Measurements from ENCODE around the gene DENND1A.

DENND1A gene

DNA sequence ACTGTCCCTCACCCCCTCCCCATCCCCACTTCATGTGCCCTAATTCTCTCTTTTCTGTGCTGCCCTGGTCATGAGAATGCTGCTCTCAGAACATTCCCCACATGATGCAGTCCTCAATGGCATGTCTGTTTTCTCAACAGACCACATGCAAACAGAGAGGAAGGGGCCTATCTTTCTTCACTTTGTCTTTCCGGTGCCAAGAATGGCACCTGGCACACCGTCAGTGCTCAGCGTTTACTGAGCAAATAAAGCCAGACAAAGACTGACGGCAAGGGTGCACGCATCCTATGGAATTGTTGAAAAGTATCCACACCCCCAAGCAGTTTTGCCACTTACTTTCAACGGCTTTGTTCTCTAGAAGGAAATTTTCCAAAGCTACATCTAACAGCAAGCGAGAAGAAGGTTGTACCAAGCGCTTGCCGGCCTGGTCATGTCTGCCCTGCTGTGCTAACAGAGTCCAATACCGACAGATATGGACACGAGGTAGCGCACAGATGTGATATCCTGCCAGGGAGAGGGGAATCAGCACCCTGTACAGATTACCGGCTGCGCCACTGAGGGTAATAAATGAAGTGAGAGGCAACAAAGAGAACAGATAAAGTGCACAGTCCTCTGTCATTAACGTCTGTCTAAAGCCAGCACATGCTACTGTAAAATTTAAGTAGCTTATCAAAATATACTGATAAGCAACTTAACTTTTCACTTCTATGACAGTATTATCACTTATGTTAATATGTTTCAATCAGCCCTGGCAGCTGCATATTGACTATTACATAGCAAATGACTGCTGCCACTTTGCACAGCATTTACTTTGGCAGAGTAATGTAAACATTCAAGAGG is 251.7 kb downstream of the DENND1A start:
- DNase-seq: no peak

DNA sequence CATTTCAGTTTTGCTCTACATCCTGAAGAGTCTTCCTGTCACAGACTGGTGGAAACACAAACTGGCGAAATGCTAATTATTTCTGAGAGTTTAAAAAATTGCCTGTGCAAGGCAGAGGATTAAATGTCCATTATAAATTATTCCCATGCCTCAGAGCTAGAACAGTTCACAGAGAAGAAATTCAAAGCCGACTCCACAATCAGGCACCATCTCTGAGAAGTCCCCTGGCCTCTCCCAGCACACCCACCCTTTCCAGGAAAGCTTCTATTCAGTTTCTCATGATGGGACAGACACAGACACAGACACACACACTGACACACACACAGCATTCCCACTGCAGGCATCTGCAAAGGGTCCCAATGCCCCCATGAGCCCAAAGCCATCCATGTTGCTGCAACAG is 253.1 kb downstream of the DENND1A start:
- no peak for DNase-seq

DNA sequence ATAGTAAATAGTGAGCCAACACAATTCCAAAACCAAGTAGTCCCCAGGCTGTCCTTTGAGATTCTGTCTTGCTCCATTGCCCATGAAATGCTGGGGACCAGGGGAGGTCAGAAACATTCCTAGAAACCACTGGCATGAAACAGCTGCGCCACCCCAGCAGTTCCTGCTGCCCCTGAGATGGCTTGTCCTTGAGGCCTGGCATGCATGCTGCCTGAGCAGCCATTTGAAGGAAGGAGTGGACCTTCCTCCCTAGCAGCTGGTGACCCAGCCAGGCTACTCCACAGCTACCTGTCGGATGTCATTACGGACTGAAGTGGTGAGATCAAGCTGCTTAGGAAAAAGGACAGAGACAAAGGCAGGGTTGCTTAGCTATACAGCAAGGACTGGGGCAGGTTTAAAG is 260.6 kb downstream of the DENND1A start:
- no peak for DNase-seq

DNA sequence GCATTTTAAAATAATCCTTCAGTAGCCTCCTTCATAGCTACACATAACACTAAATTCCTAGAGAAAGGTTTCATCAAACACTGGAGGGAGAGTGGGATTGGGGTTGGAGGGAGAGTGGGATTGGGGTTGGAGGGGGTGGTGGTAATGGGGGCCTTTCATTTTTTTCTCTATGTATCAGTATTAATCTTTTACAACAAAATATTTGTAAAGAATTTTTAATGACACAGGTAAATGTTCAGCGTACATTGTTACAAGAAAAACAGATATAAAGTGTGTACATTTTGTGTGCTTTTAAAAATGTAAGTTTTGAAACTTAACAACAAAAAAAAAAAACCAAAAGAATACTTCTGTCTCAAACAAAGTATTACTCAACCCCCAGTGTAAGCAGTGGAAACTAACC is 266.4 kb downstream of the DENND1A start:
- DNase-seq: no peak

- no peak for DNase-seq
Observed at GRCh38 chr9:123662057-123662776, 267.7 kb downstream of the DENND1A start.

DNA sequence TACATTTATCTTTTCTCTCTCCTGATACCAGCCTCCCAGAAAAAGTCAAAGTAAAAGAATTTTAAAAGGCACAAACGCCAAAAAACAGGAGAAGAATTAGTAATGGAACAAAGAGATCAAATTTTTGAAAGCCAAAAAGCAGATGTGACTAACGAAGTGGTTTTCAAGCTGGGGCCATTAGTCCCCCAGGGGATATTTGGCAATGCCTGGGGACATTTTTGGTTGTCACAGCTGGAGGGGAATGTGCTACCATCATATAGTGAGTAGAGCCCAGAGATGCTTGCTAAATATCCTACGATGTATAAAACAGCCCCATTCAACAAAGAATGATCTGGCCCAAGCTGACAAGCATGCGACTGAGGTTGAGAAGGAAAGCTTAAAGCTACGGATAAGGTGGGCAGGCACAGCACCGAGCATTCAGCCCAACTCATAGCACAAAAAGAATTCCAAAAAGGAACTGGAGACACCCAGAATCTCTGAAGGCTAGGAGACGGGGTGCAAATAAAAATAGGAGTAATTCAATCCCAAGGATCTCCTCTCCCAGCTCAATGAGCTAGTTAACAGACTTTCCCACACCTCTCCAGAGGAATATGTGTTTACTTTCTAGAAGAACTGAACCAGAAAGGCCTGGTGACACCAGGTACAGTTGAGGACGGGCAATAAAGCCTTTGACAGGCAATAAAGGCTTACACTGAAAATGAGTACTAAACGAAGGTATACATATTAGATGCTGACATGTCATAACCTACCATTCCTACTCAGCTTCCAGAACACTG is 269.0 kb downstream of the DENND1A start:
- no peak for DNase-seq

DNA sequence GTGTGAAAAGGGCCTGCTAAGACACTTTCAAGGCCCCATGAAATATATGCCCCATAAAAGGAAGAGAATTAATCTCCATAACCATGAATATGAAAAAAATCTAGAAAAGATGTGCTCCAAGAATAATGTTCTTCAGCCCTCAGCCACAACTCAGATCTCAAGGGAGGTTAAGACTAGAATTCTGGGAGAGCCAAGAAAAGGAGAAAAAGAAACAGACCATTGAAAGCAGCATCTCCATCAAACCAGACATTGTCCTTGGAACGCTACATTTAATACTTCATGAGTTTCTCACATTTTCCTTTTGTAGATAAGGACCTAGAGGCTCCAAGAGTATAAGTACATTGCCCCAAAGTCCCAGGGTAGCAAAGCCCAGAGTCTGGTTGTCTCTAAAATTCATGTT is 270.6 kb downstream of the DENND1A start:
- no peak for DNase-seq

DNA sequence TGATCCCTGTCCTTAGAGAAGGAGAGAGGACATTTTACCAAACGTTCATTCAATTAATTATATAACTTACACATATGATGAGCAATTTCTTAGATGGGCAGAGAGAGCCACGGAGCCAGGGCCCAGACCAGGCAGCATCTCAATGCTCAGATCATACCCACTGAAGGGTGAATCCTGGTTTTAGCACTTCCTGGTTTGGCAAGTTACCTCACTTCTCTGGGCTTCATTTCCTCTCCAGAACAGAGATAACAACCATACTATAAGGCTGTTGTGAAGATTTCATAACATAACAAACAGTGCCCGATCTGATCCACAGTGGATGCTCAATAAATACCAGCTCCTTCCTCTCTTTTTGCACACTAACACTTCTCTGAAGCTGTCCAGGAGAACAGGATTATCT is 271.1 kb downstream of the DENND1A start:
- DNase-seq: no peak

GRCh38 chr9:123657941-123658340 is 272.0 kb downstream of the DENND1A start:
- no peak for DNase-seq

DNA sequence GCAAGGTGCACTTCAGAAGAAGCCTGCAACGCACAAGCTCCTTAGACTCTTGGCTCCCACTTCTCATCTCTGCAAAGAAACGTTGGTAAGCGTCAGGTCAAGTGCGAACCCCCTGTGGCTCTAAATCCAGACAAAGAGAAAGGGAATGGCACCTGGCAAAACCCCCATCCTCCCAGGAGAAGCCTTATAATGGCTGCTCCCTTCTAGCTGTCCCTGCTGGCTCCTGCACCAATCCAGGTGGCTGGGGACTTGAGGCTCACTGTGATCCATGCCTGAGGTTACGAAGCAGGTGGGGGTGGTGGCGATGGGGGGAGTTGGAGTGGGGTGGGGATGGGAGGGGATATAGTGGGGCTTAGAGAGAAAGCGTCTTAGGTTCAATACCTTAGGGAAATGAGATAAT is 272.8 kb downstream of the DENND1A start:
- no peak for DNase-seq

DNA sequence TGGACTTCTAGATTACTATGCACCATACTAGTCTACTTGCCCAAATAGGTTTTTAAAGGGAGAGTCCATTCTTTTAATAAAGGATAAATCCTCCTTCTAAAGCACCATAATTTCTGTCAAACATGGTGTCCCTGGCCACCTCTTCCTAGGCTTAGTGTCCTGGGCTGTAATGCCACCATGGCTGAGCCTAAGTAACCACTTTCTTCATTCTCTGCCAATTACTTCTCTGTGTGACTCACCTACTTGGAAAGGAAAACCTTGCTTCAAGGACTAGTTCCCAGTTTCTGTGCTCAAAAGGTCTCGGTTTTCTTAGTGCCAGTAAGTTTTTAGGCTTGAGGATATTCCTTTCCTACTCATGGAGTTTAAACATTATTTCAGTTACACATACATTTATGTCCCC is 273.4 kb downstream of the DENND1A start:
- DNase-seq: no peak

DNA sequence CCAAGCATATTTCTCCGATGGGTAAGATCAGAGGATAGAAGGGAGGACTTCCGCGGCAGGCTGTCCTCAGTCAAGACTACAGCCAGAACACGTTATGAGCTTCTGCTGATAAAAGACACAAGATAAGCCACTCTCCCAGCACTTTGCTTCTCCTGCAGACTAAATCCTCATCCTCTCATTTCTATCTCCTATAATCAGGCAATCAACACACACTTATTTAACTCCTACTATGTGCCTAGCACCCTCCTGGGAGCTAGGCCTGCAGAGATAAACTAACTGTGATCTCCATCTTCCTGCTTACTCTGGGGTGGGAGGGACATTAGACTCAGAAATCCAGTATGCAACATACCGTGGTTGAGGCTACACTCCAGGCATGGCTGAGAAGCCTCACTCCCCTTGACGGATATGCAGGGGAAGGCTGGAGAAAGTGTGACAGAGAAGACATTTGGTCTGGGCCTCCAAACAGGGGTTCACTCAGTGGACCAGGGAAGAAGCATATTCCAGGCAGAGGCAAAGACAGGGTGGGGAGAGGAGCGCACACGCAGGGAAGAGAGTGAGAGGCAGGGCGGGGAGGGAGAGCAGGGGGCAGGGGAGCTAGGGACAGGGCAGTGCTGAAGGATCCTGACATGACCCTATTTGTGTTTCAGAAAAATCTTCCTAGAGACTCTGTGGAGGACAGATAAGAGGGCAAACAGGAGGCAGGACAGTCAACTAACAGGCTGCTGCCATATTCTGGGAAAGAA is 274.1 kb downstream of the DENND1A start:
- DNase-seq: no peak

DNA sequence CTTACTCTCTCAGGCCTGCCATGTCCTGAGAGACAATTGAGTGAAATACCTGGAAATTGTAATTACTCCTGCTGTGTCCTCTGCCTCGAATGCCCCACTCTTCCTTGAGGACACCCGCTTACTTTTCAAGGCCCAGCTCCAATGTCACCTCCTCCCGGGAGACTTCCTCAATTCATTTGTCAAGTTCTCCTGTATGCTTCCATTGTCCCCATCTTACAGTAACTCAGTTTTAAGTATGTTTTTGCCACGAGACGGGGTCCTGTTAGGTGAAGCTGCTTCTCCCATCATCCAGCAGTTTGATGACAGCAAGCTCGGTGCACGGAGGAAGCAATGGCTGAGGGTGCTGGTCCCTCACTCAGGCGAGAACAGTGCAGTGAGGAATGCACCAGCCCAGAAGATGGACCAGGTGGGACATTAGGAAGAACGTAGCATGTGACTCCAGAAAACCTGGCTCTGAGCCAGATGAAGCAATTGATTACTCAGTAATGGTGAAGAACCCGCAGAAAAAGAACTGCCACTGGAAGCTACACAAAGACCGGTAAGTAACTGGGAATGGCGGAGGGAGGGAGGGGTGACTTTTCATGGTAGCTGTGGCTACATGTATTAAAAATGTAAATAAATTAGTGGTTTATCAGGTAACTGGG is 274.8 kb downstream of the DENND1A start:
- DNase-seq: no peak

GRCh38 chr9:123654218-123654993 is 275.5 kb downstream of the DENND1A start:
- DNase-seq: no peak

DNA sequence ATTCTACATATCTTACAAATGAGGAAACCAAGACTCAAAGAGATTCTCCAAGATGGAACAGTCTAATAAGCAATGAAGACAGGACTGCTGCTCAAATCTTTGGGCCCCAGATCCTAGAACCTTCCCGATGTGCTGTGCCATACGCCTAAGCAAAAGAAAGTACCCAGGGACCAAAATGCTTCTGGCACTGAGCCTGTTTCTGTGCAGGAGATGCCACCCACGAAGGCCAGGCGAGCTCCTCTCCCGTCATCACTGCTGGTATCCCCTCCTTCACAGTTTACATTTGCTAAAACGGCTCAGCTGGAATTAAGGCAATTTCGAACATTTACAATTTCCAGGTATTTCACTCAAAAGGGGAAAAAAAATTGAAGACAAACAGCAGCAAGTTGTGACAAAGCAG is 277.5 kb downstream of the DENND1A start:
- DNase-seq: no peak

GRCh38 chr9:123651871-123652270 is 278.1 kb downstream of the DENND1A start:
- no peak for DNase-seq

DNA sequence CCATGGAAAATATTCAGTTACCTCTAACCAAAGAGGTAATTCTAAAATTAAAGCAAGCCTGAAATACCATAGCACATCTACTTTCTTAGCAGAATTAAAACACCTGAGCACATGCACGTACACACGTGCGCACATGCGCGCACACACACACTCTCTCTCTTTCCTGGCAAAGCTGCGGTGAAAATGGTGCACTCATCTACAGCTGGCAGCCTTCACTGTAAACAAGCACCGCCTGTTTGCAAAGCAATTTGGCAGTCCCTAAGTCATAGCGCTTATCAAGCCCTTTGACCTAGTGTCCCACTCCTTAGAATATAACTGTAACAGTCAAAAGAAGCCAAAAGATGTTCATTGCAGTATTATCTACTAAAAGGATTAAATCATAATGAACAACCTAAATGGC is 278.7 kb downstream of the DENND1A start:
- DNase-seq: no peak

DNA sequence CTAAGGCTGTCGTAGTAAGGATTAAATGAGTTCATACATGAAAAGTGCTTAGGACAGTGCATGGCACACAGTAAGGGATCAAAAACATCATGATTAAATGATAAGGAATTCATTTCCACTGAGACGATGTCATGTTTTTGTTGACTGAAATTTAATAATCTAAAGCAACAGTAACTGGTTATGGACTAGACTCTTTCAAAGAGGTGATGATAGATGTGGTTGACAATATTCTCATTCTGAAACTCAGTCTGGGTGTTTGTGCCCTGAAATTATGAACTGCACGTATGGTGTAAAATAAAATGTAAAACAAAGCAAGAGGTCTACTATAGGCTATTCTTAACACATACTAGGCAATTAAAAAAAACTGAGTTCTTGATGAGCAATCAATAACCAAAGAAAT is 280.0 kb downstream of the DENND1A start:
- no peak for DNase-seq

- no peak for DNase-seq
Observed at GRCh38 chr9:123647145-123647544, 282.8 kb downstream of the DENND1A start.

DNA sequence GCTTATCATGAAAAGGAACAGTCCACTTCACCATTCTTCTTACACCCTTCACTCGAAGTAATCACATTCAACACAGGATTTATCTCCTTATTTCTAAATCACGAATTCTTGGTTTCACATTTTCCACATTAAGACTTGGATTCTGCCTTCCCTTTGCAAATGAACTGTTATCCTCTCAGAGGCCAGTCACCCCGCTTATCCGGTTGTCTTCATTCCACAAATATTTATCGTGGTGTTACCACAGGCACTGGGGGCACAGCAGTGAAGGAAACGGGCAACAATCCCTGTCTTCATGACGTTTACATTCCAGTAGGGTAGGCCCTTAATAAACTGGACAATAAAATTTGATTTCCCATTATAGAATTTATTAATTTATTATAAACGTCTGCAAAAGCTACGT is 284.2 kb downstream of the DENND1A start:
- no peak for DNase-seq

GRCh38 chr9:123645126-123645525 is 284.8 kb downstream of the DENND1A start:
- no peak for DNase-seq

- DNase-seq: no peak
Observed at GRCh38 chr9:123643518-123643917, 286.4 kb downstream of the DENND1A start.

Data from CD4-positive, alpha-beta T cell treated with Interleukin-15 for 1 hour (primary cell).